GM03348 (cell line): ENCODE measurements around the gene CDC37.
A peak's percentile ranks its signal among the peaks of the same experiment; 100 is the strongest.

Experiments
- DNase-seq: peaks from one replicate; pipeline ENCODE4 v3.0.0; 2012; ENCODE audit warnings: low spot score

CDC37 gene

DNA sequence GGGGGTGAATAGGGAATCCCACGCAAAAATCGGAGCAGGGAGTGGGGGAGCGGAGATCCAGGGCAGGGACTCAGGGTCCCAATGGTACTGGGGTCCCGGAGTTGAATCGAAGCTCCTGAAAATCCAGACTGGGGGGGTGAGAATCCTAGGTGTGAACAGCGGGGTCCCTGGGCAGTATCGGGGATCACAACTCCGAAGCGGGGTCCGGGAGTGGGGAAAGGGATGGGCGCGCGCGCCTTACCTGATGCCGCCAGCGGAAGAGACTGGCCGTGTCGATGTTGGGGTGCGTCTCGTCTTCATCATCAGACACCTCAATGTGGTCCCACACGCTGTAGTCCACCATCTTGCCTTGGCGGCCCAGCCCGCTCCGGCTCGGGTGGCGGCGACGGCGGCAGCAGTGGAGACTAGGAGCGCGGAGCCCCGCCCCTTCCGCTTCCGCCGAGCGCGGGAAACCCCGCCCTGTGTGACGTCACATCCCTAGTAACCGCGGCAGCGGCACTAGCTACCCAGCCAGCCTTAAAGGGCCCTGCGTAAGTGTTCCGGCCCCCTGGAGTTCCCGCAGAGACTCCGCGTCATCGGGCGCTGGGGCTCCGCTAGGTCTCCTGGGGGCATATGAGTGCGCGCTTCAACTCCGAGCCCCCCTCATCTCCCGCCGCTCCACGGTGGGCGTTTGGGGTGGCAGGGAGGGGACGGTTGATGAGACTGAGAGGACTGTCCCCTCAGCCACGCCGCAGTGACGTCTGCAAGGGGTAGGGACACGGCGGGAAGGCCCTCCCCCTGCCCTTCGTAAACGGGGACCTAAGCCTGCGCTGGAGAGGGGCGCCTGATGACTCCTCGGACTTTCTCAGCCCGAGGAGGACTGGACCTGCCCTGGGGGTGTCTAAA, at the start of gene CDC37:
Gene CDC37, minus strand, starts transcription at position 406 of the 885 bp plus-strand sequence. Its CDS starts 63 bp downstream, at position 343.
- DNase-seq, result peak; percentile 98

DNA sequence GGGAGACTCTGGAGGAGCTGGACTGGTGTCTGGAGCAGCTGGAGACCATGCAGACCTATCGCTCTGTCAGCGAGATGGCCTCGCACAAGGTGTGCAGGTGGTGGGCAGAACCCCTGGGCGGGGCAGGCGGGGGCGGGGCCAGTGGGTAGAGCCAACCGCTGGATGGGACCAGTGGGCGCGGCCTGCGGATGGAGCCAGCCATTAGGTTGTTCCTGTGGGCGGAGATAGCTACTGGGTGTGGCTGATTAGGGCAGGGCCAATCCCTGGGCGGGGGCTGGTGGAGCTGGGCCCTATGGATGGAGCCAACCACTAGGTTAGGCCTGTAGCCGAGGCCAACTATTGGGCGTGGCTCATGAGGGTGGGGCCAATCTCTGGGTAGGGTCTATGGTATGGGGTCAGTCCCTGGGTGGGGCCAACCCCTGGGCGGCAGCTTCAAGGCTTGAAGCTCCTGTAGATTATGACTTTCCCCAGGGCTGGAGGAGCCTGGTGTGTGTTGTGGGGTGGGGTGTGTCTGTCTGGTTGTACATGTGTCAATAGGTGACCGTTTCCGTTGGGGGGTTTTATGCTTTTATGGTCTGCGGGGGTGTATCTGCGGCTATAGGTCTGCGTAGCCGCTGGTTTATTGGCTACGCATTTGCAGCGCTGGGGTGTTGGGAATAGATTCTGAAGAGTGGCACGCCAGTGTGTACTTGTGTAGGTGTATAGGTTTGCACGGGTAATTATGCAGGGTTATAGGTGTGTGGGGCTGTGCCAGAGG, 47.7 kb upstream of the CDC37 start:
- DNase-seq, result no peak

DNA sequence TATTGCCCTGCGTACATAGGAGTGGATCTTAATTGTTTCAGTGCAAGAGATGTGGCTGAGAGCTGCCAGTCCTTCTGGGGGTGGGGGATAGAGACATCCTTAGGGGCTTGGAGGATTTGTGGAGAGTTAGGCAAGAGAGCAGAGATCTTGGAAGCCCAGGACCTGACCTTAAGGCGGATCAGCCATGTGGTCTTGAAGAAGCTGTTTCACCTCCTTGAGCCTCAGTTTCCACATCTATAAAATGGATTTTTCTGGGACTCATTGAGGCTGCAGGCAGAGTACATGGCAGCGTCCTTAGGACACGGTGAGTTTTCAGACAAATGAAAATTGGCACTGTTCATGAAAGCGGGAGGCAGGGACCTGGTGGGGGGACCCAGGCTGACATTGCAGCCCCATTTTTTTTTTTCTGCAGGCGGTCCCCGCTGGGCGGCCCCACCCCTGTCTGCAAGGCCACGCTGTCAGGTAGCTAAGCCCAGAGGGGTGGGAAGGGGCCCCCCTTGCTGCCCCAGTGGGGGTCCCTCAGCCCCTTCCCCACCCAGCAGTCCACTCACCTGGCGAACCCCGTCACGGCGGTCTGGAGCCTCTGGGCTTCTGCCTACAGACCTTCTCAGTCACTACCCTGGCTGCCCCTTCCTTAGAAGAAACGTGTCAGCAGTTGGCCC, 47.0 kb upstream of the CDC37 start:
- DNase-seq, result no peak

DNA sequence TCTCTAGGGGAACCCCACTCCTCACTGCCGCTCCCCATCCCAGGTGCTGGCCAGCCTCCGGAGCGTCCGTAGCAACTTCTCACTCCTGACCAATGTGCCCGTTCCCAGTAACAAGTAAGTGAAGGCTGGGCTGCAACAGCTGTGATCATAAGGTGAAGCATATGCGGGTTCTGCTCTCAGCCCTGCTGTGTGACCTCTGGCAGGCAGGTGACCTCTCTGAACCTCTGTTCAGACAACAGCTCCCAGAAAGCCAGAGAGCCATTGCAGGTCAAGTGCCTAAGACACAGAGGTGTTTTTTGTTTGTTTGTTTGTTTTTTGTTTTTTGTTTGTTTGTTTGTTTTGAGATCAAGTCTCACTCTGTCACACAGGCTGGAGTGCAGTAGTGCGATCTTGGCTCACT, 45.7 kb upstream of the CDC37 start:
- DNase-seq, result no peak

DNA sequence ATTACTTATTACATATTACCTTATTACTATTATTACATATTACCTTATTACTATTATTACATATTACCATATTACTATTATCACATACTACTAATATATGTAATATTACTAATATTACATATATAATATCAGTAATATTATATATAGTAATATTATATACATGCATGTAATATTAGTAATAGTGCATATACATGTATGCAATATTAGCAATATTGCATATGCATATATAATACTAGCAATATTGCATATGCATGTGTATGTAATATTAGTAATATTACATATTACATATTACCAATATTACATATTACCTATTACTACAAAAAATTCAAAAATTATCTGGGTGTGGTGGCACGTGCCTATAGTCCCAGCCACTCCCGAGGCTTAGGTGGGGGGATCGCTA, 39.4 kb upstream of the CDC37 start:
- no peak for DNase-seq

DNA sequence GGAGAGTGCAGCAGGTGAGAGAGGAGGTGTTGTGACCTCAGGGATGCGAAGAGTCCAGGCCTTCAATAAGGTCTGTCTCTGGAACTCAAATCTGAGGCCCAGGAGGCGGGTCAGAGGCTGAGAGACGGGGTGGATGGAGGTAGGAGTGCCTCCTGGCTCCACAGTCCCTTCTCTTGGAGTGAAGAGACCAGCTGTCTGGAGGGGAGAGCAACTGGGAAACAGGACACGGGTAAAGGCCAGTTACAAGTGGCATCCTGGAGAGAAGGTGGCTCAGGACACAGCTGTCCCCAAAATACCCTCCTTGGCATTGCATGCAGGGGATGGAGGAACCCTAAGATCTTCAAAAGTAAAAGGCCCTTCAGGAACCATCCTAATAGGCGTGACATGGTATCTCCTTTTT, 36.2 kb upstream of the CDC37 start:
- DNase-seq, result no peak

DNA sequence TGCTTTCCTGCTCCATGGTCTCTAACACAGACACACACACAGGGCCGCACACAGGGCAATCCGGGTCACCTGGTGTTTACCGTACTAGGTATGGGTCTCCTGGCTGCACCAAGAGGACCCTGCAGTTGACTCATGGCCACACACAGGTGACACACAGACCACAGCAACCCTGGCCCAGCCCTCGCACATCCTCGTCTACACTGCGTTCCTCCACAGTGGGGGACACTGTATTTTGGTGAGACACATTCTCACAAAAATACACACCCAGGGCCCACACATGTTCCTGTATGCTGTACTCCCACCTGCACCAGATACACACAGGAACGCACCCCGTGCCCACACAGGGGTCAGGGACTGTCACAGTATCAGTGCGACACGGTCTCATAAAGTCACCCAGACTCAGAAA, 29.8 kb upstream of the CDC37 start:
- DNase-seq, result no peak

DNA sequence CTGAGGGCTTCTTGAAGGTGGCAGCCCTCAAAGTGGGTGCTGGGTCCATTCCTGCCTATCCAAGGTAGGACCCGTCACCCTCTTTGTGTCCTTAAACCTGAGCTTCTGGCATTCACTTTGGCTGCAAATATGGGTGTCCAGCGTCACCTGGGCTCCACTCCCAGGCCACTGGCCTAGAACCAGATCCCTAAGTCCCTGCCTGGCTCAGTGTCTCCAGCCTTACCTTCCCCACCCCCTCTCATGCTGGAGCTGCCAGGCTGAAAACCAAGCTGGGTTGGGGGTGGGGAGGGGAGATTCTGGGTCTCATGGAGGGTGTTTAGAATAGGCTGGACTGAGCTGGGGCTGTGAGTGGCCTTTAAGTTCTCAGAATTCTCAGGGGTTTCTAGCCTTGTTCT, 29.4 kb upstream of the CDC37 start:
- no peak for DNase-seq

DNA sequence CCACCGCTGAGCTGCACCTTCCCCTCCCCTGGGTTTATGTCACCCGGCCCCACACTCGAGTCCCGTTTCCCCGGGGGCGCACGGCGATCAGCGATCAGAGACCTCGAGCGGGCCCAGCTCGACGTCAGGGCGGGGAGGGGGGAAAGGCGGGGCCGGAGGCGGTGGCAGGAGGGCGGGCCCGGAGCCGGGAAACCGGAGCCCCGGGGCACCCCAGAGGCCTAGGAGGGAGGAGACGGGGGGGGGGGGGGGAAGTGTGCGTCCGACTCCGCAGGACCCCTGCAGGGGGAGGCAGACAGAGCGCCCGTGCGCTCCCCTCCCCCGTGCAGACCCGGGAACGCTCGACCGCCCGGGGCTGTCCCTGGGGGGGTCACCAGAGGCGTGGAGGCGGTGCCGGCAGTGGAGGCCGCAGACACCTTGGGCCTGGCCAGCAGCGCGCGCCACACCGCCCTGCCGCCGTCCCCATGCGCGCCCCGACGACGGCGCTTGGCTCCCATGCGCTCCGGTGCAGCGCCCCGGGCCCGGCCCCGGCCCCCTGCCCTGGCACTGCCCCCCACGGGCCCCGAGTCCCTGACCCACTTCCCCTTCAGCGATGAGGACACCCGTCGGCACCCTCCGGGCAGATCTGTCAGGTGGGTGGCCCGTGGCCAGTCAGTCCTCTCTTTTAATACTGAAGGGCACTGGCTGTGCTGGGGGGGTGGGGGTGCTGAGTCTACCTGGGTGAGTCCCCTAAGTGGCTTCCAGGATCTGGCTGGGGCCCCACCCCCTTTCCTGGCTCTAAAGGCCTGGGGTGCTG, 28.8 kb upstream of the CDC37 start:
- peak; percentile 93 for DNase-seq

DNA sequence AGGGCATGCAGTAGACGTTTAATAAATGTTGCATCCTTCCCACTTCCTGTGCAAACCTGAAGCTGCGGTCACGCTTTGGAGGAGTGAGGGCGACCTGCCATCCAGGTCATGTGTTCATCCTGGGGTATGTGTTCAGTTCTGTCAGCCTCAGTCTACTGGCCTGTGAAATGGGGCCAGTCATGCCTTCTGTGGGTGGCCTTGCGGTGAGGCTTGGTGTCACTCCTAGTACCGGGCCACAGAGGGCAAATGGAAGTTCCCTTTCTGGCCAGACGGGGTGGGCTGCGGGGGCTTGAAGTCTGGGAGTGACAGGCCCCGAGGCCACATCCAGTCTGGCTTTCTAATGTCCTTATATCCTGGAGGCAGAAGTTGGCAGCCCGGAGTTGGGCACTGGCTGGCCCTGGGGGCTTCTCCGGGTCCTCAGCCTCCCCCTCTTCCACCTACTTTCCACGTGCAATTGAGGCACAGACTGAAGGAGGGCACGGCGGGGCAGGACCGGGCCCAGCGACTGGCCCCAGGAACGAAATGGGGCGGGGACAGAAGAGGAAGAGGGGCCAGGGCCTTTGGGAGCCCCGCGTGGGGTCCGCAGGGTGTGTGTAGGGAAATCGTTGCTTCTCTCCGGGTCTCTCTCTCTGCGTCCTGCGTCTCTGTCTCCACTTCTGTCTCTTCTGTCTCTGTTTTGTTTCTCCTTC, 28.1 kb upstream of the CDC37 start:
- DNase-seq, result peak; percentile 48

DNA sequence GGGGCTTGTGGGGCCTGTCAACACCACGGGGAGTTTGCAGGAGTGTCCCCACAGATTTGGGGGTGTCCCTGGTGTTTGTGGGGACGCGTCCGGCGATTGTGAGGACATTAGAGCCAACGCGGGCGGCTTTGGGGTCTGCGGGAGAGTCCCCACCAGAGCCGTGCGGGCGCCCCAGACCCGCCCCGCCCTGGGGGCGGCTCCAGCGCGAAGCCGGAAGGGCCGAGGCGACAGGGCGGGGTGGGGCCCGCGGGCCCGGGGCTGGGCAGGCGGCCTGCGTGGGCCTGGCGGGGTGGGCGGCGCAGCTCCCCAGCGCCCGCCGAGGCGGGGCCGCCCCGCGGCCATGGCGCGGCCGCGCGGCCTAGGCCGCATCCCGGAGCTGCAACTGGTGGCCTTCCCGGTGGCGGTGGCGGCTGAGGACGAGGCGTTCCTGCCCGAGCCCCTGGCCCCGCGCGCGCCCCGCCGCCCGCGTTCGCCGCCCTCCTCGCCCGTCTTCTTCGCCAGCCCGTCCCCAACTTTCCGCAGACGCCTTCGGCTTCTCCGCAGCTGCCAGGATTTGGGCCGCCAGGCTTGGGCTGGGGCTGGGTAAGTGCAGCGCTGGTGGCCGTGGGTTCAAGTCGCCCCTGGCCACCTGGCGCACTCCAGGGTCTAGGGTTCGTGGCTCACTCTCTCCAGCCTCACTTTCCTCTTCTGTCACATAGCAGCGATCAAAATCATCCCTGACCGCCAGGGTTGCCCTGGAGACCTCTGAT, 27.3 kb upstream of the CDC37 start:
- peak; percentile 95 for DNase-seq

DNA sequence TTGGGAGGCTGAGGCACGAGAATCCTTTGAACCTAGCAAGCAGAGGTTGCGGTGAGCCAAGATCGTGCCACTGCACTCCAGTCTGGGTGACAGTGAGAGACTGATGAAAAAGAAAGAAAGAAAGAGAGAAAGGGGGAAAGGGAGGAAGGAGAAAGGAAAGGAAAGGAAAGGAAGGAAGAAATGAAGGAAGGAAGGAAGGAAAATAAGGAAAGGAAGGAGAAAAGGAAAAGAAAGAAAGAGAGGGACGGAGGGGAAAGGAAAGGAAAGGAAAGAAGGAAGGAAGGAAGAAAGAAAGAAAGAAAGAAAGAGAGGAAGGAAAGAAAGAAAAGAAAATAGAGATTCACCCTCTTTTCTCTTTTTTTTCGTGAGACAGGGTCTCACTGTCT, 25.6 kb upstream of the CDC37 start:
- no peak for DNase-seq

DNA sequence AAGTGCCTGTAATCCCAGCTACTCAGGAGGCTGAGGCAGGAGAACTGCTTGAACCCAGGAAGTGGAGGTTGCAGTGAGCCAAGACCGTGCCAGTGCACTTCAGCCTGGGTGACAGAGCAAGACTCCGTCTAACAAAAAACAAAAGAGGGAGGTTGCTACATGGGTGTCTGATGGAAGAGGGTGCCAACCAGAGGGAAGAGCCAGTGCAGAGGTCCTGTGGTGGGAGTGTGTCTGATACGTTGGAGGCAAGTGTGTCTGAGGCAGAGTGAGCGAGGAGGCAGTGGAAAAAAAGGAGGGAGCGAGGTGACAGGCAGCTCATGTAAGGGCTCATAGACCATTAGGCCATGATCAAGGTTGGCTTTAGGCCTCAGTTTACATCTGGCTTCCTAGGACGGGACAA, 23.8 kb upstream of the CDC37 start:
- no peak for DNase-seq

DNA sequence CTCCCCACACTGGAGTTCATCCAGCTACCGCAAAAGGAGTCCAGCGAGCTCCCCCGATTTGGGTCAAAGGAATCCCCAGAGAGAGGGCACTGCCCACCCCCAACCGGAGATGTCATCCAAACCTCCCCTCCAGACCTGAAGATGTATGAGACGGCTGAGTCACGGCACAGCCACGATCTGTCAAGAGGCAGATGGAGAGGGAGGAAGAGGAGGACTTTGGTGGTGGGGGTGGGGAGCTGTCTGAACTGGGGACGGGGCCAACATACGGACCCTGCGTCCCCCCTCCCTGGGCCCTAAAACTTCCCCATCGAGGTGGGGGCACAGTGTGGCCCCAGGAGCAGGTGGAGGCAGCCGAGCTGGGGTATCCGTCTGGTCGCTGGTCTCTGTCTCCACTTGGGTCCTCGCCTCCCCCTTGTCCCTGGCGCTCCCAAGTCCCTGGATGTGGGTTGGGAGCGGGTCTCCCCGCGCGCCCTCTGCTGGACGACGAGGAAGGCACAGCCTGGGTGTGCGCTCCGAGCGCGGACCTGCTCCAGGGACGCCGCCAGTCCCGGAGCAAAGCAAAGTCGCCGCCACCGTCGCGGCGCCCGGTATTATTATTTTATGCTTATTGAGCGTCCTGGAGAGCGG, 20.8 kb upstream of the CDC37 start:
- peak; percentile 93 for DNase-seq

DNA sequence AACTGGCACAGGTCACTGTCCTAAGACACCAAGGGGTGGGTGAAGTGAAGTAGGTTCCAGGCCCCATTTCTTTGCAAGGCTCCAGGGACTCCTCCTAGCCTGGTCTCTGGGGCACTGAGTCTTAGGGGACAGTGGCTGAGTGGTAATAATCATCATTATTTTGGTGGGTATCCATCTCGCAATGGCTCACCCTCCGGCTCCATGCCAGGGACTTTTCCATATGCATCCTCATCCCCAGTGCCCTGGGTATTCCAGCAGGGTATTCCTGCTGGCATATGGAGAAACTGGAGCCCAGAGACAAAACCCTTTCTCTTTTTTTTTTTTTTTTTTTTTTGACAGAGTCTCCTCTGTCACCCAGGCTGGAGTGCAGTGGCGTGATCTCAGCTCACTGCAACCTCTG, 19.5 kb upstream of the CDC37 start:
- no peak for DNase-seq

DNA sequence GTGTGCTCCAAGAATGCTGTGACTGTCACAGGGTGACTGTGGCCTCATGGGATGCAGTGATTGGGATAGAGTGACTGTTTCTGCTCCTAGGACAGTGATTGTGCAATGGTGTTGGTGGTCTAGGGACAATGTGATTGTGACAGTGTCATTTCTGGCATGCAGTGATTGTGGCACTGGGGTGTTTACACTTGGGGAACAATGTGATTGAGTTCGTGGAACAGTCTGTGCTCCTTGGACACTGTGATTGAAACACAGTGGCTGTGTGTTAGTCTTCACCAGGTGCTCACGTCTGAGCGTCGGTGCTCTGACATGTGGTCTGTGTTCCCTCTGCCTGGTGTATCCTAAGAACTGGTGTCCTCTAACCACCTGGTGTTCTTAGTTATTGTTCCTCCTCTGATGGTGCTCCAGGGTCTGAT, 18.7 kb upstream of the CDC37 start:
- DNase-seq, result peak; percentile 1

DNA sequence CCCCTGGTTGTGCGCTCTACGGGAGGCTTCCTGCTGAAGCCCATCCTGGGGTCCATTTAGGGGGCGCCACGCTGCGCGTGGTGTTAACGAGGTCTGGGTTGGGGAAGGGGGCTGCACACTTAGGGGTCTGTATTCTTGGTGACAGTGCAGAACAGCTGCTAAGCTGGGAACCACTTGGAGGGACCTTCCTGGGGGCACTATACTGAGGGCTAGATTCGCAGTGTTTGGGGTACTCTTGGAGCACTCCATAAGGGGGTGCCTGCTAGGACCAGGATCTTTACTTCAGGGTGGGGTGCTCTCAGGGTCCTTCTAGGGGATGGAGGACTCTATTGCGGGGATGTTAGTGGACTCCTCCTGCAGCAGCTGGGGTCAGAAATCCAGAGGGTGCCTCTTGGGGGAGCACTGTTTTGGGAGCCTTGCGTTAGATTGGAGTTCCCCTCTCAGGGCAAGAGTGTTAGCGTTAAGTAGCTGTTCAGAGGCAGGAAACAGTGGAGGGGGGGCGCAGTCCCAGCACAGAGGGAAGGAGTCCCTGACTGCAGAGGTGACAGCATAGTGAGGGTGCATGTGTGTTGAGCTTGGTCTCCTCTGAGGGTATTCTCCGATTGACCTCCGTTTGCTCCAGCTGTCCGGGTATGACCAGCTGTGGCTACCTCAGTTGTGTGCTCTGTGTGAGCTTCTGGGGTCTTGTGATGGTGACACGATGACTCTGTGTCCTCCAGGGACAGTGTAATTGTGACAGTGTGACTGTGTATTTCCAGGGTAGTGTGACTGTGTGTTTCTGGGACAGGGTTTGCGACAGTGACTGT, 18.1 kb upstream of the CDC37 start:
- DNase-seq, result no peak

DNA sequence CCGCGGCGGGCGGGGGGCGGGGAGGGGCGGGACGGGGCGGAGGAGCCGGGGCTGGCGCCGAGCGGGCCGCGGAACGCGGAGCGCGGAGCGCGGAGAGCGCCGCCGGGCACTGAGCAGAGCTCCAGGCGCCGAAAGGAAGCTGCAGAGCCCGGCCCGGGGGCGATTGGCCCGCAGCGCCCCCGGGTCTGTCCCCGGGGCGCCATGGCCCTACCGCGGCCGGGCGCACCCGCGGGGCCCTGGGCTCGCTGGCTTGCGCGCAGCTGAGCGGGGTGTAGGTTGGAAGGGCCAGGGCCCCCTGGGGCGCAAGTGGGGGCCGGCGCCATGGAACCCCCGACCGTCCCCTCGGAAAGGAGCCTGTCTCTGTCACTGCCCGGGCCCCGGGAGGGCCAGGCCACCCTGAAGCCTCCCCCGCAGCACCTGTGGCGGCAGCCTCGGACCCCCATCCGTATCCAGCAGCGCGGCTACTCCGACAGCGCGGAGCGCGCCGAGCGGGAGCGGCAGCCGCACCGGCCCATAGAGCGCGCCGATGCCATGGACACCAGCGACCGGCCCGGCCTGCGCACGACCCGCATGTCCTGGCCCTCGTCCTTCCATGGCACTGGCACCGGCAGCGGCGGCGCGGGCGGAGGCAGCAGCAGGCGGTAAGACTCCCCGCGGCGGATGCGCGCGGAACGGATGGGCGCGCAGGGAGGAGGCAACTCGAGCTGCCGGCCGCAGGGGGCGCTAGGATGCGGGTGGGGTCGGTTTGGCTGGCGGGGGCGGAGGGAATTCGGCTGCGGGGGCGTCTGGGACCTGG, 17.3 kb upstream of the CDC37 start, which contains the start of gene PDE4A:
Gene PDE4A, plus strand, starts transcription at position 95 of the 796 bp plus-strand sequence. Its CDS starts 227 bp downstream, at position 322.
- peak; percentile 49 for DNase-seq
